ENCODE data around the gene BLACAT1. TPM values are rescaled to one million over a fixed set of nuclear protein-coding genes. Genes with fewer than 3 reads are reported as not detected.

Gene BLACAT1
- total and polyA plus RNA-seq, 2 of the 8 experiments (the other 6 are each of a cell fraction or from before 2014, with no cell fraction given): 3.5 to 10.5 TPM

GRCh38 chr1:205454903-205455335 lies 926 bp downstream of the BLACAT1 start (continued):
- no peak for TF ChIP-seq JUND (IDR thresholded peaks at IDR 0.05; ENCODE audit: low read length)
- no peak for TF ChIP-seq NANOG (IDR thresholded peaks at IDR 0.05; ENCODE audit: insufficient read depth, low read depth, low read length, poor library complexity, severe bottlenecking)
- no peak for TF ChIP-seq CBX5 (IDR thresholded peaks at IDR 0.05; ENCODE audit: low read depth, low read length)
- TF ChIP-seq BRCA1 (IDR thresholded peaks at IDR 0.05; ENCODE audit: low read depth, low read length): no peak
- no peak for TF ChIP-seq SP4 (IDR thresholded peaks at IDR 0.05; ENCODE audit: low read length)
- TF ChIP-seq SIN3A (conservative IDR thresholded peaks at IDR 0.05 in 1 of 2, IDR thresholded peaks at IDR 0.05 in 1 of 2; ENCODE audit: low read depth in 1 of 2, low read length in 2 of 2): 0 out of 4 replicates have a peak, but pooled peaks have one; percentile 52 to 68
- TF ChIP-seq CTBP2 (IDR thresholded peaks at IDR 0.05; ENCODE audit: borderline replicate concordance, insufficient read depth, insufficient read length, low read length): peak; percentile 7
